NK-92 (cell line): ENCODE data around the gene SLC9A1.
"Not testable (repeated sequence)": the region's sequence is repeated elsewhere in the genome, so short reads cannot be mapped to it uniquely, and the experiment has no call there.

Experiments
- DNase-seq: peaks from one replicate; lab custom pipeline; 2025; ENCODE audit not compliant: unreplicated experiment; lab: John Stamatoyannopoulos, UW

Gene SLC9A1

DNA sequence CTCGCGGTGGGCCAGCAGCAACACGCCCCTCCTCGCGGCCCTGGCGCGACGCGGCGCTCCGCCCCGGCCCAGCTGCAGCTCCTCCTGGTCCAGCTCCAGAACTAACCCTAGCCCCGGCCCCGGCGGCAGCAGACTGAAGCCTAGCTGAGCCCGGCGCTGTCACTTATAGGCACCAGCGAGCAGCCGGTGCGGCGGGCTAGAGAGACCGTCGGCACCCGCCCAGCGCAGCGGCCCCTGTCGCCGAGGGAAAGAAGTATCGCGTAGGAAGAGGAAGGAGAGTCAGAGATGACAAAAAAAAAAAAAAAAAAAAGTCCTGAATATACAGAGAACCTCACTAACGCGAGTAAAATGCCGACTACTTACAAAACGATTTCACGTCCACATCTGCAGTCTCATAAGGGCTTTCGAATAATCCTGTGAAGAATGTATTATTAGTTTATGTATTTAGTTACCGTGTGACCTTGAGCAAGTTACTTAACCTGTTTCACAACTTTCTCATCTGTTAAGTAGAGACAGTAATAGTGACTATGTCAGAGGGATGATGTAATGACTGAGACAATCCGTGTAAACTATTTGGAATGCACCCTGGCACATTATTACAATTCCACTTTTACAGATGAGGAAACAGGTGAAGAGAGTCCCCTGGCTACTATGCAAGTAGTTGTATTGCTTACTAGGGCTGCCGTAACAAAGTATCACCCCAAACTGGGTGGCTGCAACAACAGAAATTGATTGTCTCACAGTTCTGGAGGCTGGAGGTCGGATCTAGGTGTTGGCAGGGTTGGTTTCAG is at the start of gene SLC9A1:
SLC9A1 (minus strand) TSS at position 135 of the 791 bp plus-strand sequence. CDS start 791 bp downstream, outside the sequence.
- DNase-seq: peak; percentile 36

DNA sequence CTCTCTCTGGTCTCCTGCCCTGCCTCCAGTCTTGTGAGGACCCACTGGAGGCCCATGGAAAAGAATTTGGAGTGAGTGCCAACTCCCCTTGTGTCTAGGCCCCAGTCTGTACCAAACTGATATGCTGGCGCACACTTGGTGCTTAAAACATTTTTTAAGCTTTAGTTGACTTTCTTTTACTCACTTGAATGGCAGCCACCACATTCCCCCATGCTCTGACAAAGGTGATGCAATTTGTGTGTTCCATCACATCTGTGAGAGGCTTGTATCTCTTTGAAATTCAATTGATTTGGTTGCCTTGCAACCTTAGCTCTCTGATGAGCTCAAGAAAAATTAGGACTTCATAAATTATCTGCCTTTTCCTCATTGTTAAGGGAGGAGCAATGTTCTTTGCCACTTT is 49.0 kb upstream of the SLC9A1 start:
- DNase-seq: no peak

DNA sequence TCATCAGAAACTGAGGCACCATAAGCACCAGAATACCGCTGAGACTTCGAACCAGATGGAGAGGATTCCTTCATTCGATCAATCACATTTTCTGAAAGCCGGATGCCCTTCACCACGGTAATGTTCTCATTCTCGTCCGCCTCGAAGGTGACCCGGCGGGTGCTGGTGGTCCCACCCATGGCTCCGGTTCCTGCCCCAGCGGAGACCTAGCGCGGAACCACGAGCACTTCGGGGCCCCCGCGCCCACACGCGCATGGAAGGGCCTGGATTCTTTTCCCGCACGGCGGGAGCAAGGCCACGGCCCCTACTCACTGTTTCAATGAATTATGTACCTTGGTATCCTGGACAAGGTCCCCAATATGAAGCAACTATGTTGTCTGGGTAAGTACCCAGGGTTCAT is 46.4 kb upstream of the SLC9A1 start:
- DNase-seq: no peak

DNA sequence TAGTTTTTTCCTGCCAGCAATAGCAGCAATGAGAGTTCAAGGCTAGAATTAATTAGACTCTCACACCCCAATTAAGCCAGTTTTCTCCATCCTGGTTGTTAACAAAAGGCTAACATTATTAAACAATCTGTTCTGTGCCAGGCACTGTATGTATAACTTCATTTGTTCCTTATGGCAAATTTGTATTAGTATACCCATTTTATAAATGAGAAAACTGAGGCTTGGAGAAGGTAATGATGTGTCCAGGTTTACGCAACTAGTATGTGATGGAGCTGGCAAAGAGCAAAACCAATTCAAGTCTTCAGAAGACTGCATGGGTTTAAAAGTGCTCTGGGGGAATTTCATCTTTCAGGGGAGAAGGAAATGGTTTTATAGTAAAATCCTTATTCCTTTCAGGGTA is 38.3 kb upstream of the SLC9A1 start:
- DNase-seq: no peak

DNA sequence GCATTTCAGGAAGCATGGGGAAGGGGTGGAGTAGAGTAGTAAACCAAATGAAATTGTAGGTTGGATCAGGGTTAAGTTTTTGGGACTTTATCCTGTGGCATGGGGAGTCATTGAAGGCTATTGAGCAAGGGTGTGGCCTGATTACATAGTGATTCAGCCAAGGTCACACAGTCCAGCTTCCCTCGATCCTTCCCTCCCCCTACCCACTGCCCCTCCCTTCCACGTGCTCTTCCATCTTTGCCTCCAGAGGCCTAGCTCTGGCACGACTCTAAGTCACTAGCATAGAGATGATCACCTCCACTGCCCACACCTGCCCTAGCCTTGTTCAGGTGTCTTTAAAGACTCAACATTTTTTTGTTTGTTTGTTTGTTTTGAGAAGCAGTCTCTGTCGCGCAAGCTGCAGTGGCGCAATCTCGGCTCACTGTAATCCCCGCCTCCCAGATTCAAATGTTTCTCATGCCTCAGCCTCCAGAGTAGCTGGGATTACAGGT is 37.2 kb upstream of the SLC9A1 start:
- DNase-seq: no peak

DNA sequence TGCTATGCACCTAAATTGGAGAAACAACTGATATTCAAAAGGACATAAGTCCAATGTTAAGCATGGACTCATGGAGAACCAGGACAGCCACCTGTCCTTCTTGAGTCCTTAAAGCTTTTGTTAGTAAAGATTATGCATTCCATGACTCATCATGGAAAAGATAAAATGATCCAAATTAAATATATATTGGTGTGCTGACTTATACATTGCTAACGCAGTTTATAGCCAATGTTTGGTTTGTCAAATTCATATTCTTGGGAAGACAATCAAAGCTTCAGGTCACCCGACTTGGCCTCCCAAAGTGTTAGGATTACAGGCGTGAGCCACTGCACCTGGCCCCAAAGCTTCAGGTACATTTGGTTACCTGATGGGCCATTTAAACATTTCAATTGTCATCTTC is 29.7 kb upstream of the SLC9A1 start:
- DNase-seq: not testable (repeated sequence)

DNA sequence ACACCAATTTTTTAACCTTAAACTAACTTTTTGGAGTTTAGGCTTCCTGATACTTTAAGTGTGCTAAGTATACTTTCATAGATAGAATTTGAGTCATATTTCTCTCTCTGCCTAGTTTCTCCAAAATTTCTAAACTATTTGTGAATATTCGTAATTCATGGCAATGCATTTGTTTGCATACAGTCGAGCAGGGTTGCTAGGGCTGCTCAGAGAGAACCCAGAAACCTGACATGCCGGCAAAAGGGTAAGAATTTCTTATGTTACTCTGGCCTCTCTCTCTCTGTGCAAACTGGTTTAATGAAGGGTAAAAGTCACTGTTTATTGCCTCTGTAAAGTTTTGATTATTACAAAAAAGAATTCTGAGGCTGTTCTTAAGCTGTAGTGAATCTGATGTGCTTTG is 25.1 kb upstream of the SLC9A1 start:
- DNase-seq: no peak

DNA sequence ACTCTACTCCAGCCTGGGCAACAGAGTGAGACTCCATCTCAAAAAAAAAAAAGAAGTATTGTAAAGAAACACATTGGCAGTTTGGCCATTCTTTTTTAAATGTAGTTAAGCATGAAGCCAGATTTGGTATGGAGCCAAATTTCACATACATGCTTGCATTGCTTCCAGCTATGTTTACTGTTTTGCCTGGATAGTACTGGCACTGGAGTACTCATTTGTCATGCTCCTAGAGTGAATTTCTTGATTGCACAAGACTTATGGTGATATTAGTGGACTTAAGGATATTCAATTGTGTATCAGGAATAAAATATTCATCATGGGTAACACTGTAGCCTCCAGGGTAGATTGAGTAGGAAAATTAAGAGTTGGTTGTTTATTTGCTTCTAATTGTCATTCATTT is 24.5 kb upstream of the SLC9A1 start:
- no peak for DNase-seq

DNA sequence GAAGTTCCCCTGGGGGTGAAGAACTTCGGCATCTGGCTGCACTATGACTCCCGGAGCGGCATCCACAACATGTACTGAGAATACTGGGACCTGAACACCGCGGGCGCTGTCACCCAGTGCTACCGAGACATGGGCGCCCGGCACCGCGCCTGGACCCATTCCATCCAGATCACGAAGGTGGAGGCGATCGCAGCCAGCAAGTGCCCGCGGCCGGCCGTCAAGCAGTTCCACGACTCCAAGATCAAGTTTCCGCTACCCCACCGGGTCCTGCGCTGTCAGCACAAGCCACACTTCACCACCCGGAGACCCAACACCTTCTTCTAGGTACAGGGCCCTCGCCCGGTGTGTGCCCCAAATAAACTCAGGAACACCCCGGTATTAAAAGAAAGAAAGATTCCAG is 22.0 kb upstream of the SLC9A1 start:
- DNase-seq: no peak

DNA sequence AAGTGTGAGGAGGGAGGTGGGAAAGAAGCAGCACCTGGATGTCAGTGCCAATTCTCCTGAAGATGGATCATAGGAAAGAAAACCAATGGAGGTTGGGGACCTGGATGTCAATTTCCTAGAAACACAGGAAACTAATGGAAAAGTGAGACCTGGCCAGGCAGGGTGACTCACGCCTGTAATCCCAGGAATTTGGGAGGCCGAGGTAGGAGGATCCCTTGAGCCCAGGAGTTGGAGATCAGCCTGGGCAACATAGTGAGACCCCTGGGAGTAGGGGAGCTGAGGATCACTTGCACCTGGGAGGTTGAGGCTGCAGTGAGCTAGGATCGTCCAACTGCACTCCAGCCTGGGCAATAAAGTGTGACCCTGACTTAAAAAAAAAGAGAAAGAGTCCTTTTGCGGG is 21.4 kb upstream of the SLC9A1 start:
- DNase-seq: no peak

DNA sequence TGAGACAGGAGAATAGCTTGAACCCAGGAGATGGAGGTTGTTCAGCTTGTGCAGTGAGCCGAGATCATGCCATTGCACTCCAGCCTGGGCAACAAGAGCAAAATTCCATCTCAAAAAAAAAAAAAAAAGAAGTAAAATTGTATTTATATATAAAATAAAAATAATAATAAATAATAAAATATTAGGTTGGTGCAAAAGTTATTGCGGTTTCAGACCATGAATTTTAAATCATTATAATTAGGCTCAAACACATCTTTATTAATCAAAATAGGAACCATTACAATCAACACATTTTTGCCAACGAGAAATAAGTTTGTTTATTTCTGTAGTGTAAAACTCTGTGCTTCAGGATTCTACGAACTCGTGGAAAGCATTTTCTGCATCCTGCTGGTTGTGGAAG is 18.1 kb upstream of the SLC9A1 start:
- not testable (repeated sequence) for DNase-seq

DNA sequence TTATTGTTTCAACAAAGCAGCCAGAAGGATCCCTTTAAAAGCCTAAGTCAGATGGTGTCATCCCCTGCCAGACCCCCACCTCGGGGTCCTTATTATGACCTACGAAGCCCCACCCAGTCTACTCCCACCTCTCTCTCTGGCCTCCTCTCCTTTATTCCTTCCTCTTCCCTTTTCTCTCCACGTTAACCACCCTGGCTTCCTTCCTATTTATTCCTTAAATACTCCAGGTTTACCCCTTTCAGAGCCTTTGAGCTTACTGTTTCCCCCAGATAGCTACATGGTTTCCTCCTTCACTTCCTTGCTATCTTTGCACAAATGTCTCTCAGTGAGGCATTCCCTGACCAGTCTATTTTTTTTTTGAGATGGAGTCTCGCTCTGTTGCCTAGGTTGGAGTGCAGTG is 12.0 kb upstream of the SLC9A1 start:
- no peak for DNase-seq

DNA sequence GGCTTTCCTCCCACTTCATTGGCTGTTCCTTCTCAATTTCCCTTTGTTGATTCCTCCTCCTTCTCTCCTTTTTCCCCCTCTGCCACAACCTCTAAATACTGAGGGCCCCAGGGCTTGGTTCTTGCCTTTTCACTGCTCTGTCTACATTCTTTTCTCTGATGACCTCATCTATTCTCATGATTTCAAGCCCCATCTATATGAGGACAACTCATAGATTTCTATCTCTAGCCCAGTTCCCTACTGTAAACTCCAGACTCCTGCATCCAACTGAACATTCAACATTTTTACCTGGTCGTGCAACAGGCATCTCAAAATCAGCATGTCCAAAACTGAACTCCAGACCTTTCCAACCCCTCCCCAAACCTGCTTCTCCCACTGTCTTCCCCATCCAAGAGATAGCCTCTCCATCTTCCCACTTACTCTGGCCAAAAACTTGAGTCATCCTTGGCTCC is 11.5 kb upstream of the SLC9A1 start:
- no peak for DNase-seq

DNA sequence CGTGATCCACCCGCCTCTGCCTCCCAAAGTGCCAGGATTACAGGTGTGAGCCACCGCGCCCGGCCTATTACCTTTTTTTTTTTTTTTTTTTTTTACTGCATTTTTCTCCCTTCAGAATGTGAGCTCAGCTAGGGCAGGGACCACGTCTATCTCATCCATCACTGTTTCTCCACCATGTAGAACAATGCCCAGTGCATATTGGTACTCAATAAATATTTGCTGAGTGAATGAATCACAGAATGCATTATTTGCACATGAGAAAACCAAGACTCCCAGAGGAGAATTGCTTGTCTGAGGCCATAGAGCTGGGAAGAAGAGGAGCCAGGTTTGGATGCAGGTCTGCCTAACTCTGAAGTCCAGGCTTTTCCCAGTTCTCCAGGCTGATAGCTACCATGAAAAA is 8.2 kb upstream of the SLC9A1 start:
- no peak for DNase-seq

DNA sequence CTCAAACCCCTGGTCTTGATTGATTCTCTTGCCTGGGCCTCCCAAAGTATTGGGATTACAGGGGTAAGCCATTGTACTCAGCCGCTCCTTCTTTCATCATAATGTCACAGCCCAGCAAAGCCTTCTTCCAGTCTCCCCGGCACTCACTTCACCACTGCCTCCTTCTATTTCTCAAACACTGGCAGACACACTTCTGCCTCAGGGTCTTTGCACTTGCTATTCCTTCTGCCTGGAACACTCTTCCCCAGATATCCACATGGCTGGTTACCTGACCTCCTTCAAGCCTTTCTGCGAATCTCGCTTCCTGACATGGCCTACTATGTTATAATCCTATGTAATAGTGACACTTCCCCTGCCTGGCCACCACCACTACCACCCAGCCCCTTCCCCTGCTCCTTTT is 7.2 kb upstream of the SLC9A1 start:
- DNase-seq: no peak

DNA sequence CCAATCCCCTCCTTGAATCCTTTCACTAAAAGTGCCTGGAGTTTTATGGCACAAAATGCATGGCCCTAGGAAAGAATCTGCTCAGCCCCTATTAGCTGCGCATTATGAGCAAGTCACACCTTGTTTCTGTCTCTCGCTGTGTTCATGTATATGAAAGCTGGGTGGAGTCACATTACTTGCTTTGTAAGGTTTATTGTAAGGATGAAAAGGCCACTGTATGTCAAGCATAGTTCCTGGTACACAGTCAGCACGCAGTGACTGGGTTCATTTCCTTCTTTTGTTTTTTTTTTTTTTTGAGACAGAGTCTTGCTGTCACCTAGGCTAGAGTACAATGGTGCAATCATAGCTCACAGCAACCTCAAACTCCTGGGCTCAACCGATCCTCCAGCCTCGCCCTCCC is 6.7 kb upstream of the SLC9A1 start:
- no peak for DNase-seq

DNA sequence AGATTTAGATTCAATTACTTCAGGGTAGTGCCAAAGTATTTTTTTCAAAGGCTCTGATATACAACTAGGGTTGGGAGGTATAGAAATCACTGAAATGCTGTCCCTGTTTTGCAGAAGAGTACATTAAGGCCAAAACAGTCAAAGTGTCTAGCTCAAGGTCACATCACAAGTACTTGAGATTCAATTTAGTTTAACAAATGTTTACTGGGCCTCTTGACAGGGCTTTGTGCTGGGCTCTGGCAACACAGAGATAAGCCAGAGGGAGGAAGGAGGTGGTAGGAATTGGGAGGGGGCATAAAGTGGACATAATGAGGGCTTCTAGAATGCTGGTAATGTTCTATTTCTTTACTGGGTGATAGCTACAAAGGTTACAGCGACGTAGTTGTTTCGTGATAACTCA is 2.3 kb upstream of the SLC9A1 start:
- DNase-seq: no peak

DNA sequence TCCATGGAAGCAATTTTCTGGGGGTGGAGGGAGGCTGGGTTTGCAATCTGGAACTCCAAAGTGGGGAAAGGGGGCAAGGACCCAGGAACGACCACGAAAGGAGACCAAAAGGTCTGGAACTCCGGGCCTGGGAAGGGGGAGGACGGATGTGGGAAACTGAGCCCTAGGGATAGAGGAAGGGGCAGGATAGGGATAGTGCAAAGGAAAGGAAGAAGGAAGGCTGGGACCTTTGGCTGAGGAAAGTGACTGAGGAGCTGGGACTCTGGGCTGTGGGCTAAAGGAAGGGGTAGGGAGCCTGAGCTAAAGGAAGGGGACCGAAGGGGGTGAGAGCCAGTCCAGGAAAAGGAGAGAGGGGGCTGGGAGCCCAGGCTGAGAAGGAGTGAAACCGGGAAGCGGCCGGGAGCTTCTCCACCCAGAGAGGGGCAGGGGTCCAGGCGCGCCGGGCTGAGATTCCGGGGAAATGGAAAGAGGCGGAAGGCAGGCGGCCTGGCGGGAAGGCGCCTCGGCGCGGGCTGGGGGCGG is 395 bp downstream of the SLC9A1 start:
- DNase-seq: no peak

DNA sequence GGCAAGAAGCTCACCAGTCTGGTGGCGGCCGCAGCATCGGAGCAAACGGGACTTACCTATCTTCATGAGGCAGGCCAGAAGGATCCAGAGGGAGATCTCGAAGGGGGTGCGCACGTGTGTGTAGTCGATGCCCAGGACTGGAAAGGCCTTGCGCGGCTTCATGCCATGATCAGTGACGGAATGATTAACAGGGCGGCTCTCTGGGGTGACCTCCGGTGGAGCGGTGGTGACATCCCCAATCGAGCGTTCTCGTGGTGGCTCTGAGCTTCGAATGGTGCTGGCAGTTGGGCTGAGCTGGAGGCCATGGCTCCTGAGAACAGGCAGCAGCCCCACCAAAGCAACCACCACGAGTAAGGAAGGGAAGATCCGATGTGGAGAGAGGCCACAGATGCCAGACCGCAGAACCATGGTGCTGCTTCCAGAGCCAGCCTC is 982 bp downstream of the SLC9A1 start:
- DNase-seq: no peak

DNA sequence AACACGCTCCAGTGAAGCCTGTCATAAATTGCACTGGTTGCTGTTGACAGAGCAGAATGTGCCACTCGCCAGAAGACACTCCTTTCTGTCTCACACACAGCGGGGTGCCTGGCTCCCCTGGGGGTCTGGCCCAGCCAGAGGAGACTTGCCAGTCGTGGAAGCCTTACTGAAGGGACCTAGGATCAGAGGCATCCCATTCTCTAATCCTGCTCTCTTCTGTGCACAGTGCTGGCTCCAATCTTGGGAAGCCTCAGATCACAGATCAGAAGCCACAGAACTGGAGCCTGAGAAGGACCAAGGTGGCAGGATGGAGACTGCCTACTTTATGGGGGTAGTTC is 1.4 kb downstream of the SLC9A1 start:
- no peak for DNase-seq

DNA sequence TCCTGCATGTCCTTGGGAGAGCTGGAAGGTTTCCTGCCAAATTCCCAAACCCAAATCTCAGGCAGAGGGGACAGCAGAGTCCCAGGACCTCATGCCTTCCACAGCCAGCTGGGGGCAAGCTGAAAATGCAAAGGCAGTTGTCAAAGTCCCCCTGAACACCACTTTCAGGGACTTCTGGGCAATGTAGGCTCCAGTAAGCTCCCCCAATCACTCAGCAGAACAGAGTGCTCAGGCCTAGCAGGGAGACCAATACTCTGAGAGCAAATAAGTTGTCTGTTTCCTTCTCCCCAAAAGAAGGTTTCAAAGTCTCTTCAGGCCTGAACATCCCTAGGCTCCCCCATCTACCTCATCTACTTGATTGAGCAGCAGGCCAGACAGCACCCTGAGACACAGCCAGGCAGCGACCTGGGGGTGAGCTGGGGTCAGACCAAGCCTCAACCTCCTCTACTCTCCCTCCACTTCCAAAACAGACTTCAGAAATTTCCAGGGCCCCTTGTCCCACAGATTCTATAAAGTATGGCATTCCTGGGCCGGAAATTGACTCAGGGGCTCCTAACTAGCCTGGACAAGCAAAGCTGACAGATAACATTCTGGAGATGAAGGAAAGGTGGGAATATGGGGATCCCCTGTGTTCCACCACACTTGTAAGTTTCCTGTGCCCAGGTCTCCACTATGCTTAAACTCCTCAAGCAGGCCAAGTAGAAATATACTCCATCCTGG is 1.9 kb downstream of the SLC9A1 start:
- DNase-seq: no peak
